IMR-90 (cell line): Measurements from ENCODE around the gene RNASE1. TPM values are rescaled to one million over a fixed set of nuclear protein-coding genes. Genes with fewer than 3 reads are reported as not detected.

ENCODE experiments used
- ATAC-seq: fragments of 200-7000 bp; cut with Tn5 transposase; 2 replicates; pipeline ENCODE4 v1.9.1; 2020; ENCODE audit warnings: low read depth, mild to moderate bottlenecking, moderate library complexity
- BruUV-seq: library from RNA; stranded (reverse); fragments of 400-500 nt; replicated peaks from 2 replicates; lab custom pipeline; 2021; lab: Mats Ljungman, UMichigan
- CTCF ChIA-PET: fragments of 300-600 bp; formaldehyde crosslinking; extraction: SDS; loops from one replicate; lab custom pipeline; 2021; ENCODE audit warnings: antibody characterized with exemption; lab: Yijun Ruan, JAX
- POLR2A ChIA-PET: fragments of 300-600 bp; sonication (Branson Sonifier 250); formaldehyde crosslinking; loops from one replicate; lab custom pipeline; 2022; ENCODE audit warnings: antibody characterized with exemption; ENCODE audit not compliant: unreplicated experiment; lab: Charles Lee
- DNase-seq: peaks from one replicate; pipeline ENCODE4 v3.0.0; 2013
- H2AFZ ChIP-seq: replicated peaks from 2 replicates; pipeline ENCODE3; 2013; ENCODE audit warnings: low read length, mild to moderate bottlenecking; ENCODE audit not compliant: poor library complexity
- H2AK5ac ChIP-seq: 2 replicates; pipeline ENCODE4 v1.6.1; 2013; ENCODE audit warnings: low read depth, low read length, inconsistent platforms
- H2AK9ac ChIP-seq: replicated peaks from 2 replicates; pipeline ENCODE3; 2013; ENCODE audit warnings: mild to moderate bottlenecking, low read depth, low read length, moderate library complexity; ENCODE audit not compliant: poor library complexity
- H2BK120ac ChIP-seq: 2 replicates; pipeline ENCODE4 v1.6.1; 2013; ENCODE audit warnings: low read depth, low read length, inconsistent platforms
- H2BK15ac ChIP-seq: 3 replicates; pipeline ENCODE4 v1.6.1; 2013; ENCODE audit warnings: low read depth, low read length, inconsistent platforms
- H2BK20ac ChIP-seq: 2 replicates; pipeline ENCODE4 v1.6.1; 2013; ENCODE audit warnings: low read depth, mild to moderate bottlenecking, inconsistent platforms, low read length, moderate library complexity
- H2BK5ac ChIP-seq: 2 replicates; pipeline ENCODE4 v1.6.1; 2013; ENCODE audit warnings: mild to moderate bottlenecking, low read depth, low read length, inconsistent platforms; ENCODE audit not compliant: poor library complexity, severe bottlenecking
- H3K14ac ChIP-seq: replicated peaks from 2 replicates; pipeline ENCODE4 v1.6.1; 2013; ENCODE audit warnings: low read depth, low read length, inconsistent platforms
- H3K18ac ChIP-seq: 2 replicates; pipeline ENCODE4 v1.6.1; 2013; ENCODE audit warnings: low read depth, low read length, control low read depth
- H3K23ac ChIP-seq: 2 replicates; pipeline ENCODE4 v1.6.1; 2013; ENCODE audit warnings: low read depth, low read length, inconsistent platforms
- H3K27ac ChIP-seq: 2 replicates; pipeline ENCODE4 v1.5.1; 2013; ENCODE audit warnings: mild to moderate bottlenecking, control low read depth, low read length; ENCODE audit not compliant: insufficient read depth
- H3K27me3 ChIP-seq: 2 replicates; pipeline ENCODE4 v1.6.1; 2013; ENCODE audit warnings: low read length; ENCODE audit not compliant: control insufficient read depth, insufficient read depth
- H3K36me3 ChIP-seq: 2 replicates; pipeline ENCODE4 v1.6.1; 2013; ENCODE audit warnings: low read length, mixed read lengths; ENCODE audit not compliant: control insufficient read depth, insufficient read depth
- H3K4ac ChIP-seq: 2 replicates; pipeline ENCODE4 v1.6.1; 2013; ENCODE audit warnings: low read depth, low read length, inconsistent platforms
- H3K4me1 ChIP-seq: 2 replicates; pipeline ENCODE4 v1.6.1; 2013; ENCODE audit warnings: low read length, mixed read lengths; ENCODE audit not compliant: control insufficient read depth, insufficient read depth
- H3K4me2 ChIP-seq: 2 replicates; pipeline ENCODE4 v1.6.1; 2013; ENCODE audit warnings: low read depth, mild to moderate bottlenecking, control low read depth, low read length, moderate library complexity
- H3K4me3 ChIP-seq: 2 replicates; pipeline ENCODE4 v1.5.1; 2013; ENCODE audit warnings: low read depth, mild to moderate bottlenecking, control low read depth, low read length, moderate library complexity; ENCODE audit not compliant: insufficient read depth
- H3K56ac ChIP-seq: 2 replicates; pipeline ENCODE4 v1.6.1; 2013; ENCODE audit warnings: low read length, inconsistent platforms; ENCODE audit not compliant: insufficient read depth; ENCODE audit errors: extremely low read depth
- H3K79me1 ChIP-seq, 2 experiments: 2 replicates each; pipeline ENCODE4 v1.6.1; 2013; ENCODE audit warnings: low read length in 2 of 2, inconsistent platforms in 1 of 2, low read depth in 1 of 2
- H3K9ac ChIP-seq: 2 replicates; pipeline ENCODE4 v1.6.1; 2013; ENCODE audit warnings: low read depth, low read length, control low read depth
- H3K9me1 ChIP-seq: 2 replicates; pipeline ENCODE4 v1.6.1; 2013; ENCODE audit warnings: low read length, inconsistent platforms; ENCODE audit not compliant: insufficient read depth
- H3K9me3 ChIP-seq: 2 replicates; pipeline ENCODE4 v1.6.1; 2013; ENCODE audit warnings: low read length; ENCODE audit not compliant: control insufficient read depth, insufficient read depth
- H4K20me1 ChIP-seq: 2 replicates; pipeline ENCODE4 v1.6.1; 2013; ENCODE audit warnings: low read length, inconsistent platforms; ENCODE audit not compliant: insufficient read depth
- H4K5ac ChIP-seq: 2 replicates; pipeline ENCODE4 v1.6.1; 2013; ENCODE audit warnings: mild to moderate bottlenecking, low read depth, low read length, control low read depth
- H4K8ac ChIP-seq, 2 experiments: 2 replicates each; pipeline ENCODE4 v1.6.1; 2013; ENCODE audit warnings: low read depth in 2 of 2, low read length in 2 of 2, control low read depth in 1 of 2, inconsistent platforms in 1 of 2
- H4K91ac ChIP-seq: 2 replicates; pipeline ENCODE4 v1.6.1; 2013; ENCODE audit warnings: low read depth, low read length, inconsistent platforms; ENCODE audit not compliant: insufficient read depth
- CEBPB ChIP-seq: IDR thresholded peaks from 2 replicates; pipeline ENCODE4 v1.6.1; 2012; ENCODE audit warnings: low read depth, low read length, improper control_type of control experiment
- CHD1 ChIP-seq: IDR thresholded peaks from 2 replicates; pipeline ENCODE4 v1.6.1; 2012; ENCODE audit warnings: low read depth, low read length, improper control_type of control experiment
- MAFK ChIP-seq: IDR thresholded peaks from 2 replicates; pipeline ENCODE4 v1.6.1; 2012; ENCODE audit warnings: low read depth, low read length, improper control_type of control experiment
- MAZ ChIP-seq: IDR thresholded peaks from 2 replicates; pipeline ENCODE4 v1.6.1; 2012; ENCODE audit warnings: low read depth, mild to moderate bottlenecking, low read length, improper control_type of control experiment, moderate library complexity, borderline replicate concordance
- MXI1 ChIP-seq: IDR thresholded peaks from 2 replicates; pipeline ENCODE4 v1.6.1; 2012; ENCODE audit warnings: low read depth, mild to moderate bottlenecking, low read length, moderate library complexity, borderline replicate concordance
- RAD21 ChIP-seq: IDR thresholded peaks from 2 replicates; pipeline ENCODE4 v1.6.1; 2012; ENCODE audit warnings: low read length, improper control_type of control experiment
- WGBS, 2 experiments: methylation state at CpG; one replicate each; pipeline versions ENCODE4 v1.1.5 to v1.1.7; 2013; ENCODE audit warnings: missing lambda C conversion rate in 2 of 2; ENCODE audit not compliant: insufficient read length in 1 of 2; ENCODE audit errors: extremely low coverage in 2 of 2; 5-methylcytosine and 5-hydroxymethylcytosine counted together
- dilution Hi-C: fragments of 300-500 bp; cut with HindIII; formaldehyde crosslinking; loops from one replicate; pipeline ENCODE4 v1.14.3; 2018; ENCODE audit warnings: low sequenced_read_pairs; ENCODE audit not compliant: unreplicated experiment
- in situ Hi-C: fragments of 300-500 bp; cut with MboI; formaldehyde crosslinking; loops from 3 replicates; pipeline ENCODE4 v1.14.3; 2019; ENCODE audit warnings: low sequenced_read_pairs, inconsistent platforms, mixed read lengths
- intact Hi-C: fragments of 100-400 bp; cut with micrococcal nuclease; formaldehyde crosslinking; loops from 2 replicates; pipeline ENCODE4 v1.10.0; 2022
- polyA plus RNA-seq, 3 experiments: library from polyadenylated mRNA; depleted of rRNA; stranded (reverse); fragments of >200 nt; gene quantifications; 2 replicates each; pipeline ENCODE4 v1.2.3, GENCODE V29; 2012; ENCODE audit warnings: low replicate concordance in 1 of 3
- total RNA-seq: library from RNA; depleted of rRNA; stranded (reverse); fragments of >200 nt; gene quantifications from 2 replicates; pipeline ENCODE4 v1.2.3, GENCODE V29; 2012
- TF ChIP-seq, protein P1 (sequence below): fragments of 150-350 bp; IDR thresholded peaks from 2 replicates; pipeline ENCODE4 v1.6.1; 2017; ENCODE audit warnings: mild to moderate bottlenecking, antibody characterized with exemption, low read length, low read depth

Gene RNASE1
- total and polyA plus RNA-seq, 2 of the 4 experiments (the other 2 are of a cell fraction) = not detected

DNA sequence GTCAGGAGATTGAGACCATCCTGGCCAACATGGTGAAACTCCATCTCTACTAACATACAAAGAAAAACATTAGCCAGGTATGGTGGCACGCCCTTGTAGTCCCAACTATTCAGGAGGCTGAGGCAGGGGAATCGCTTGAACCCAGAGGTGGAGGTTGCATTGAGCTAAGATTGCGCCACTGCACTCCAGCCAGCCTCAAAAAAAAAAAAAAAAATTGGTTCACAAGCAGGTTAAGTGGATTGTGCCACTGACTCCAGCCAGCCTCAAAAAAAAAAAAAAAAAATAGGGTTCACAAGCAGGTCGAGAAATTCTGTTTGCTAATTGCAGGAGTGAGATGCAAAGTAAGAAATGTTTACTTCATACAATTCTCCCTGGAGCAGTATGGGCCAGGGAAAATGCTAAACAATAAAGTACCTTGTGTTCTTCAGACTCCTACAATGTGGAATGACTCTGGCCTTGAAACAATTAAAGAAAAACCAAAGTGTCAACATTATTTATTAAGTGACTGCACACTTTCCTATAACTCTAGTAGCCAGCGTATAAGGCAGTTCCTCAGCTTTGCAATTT is 28.3 kb downstream of the RNASE1 start:
- H3K56ac ChIP-seq = no peak overlapping the region
- H3K4me1 ChIP-seq = no peaks in the 10 kb centered on the region
- dilution Hi-C loops = no loop called here
- intact Hi-C loops = no loop called here
- H2BK20ac ChIP-seq = no peak overlapping the region
- H2AK9ac ChIP-seq = no peak overlapping the region
- ATAC-seq (no peak), DNase-seq (no peak)
- no peak overlapping the region for H2BK5ac ChIP-seq
- H3K18ac ChIP-seq = no peak overlapping the region
- no peak overlapping the region for H2BK15ac ChIP-seq
- no peaks in the 10 kb centered on the region for H3K36me3 ChIP-seq
- in situ Hi-C loops = no loop called here
- ChIA-PET POLR2A (no interaction called here), CTCF (no interaction called here)
- no peak overlapping the region for H3K27ac ChIP-seq
- H3K4ac ChIP-seq = no peak overlapping the region
- no peak overlapping the region for H2AK5ac ChIP-seq
- no peak overlapping the region for H3K14ac ChIP-seq
- H2BK120ac ChIP-seq = no peak overlapping the region
- H3K4me3 ChIP-seq = no peak overlapping the region
- H2AFZ ChIP-seq = no peak overlapping the region
- H4K8ac ChIP-seq = no peak overlapping the region
- no peaks in the 10 kb centered on the region for H3K79me1 ChIP-seq
- H4K91ac ChIP-seq = no peak overlapping the region
- no TSS peak for BruUV-seq
- H3K9me1 ChIP-seq = no peaks in the 10 kb centered on the region
- no peak overlapping the region for H3K23ac ChIP-seq
- H3K4me2 ChIP-seq = no peak overlapping the region
- WGBS, 2 experiments = 83% methylated on average over 1 of the region's 5 CpGs; no CpG with 5 or more reads in 1 of the 2 experiments
- no peaks in the 10 kb centered on the region for H3K9me3 ChIP-seq
- H3K9ac ChIP-seq = no peak overlapping the region
- H4K20me1 ChIP-seq = no peaks in the 10 kb centered on the region
- no peaks in the 10 kb centered on the region for H3K27me3 ChIP-seq
- TF ChIP-seq MXI1 (no peak), MAZ (no peak), RAD21 (no peak), MAFK (no peak), CHD1 (no peak), CEBPB (no peak)
- TF ChIP-seq, protein P1, sequence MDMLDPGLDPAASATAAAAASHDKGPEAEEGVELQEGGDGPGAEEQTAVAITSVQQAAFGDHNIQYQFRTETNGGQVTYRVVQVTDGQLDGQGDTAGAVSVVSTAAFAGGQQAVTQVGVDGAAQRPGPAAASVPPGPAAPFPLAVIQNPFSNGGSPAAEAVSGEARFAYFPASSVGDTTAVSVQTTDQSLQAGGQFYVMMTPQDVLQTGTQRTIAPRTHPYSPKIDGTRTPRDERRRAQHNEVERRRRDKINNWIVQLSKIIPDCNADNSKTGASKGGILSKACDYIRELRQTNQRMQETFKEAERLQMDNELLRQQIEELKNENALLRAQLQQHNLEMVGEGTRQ = no peak
- no peak overlapping the region for H4K5ac ChIP-seq
